Measurements from ENCODE around the gene WIPF2. TPM values are rescaled to one million over a fixed set of nuclear protein-coding genes. Genes with fewer than 3 reads are reported as not detected.

Gene WIPF2
- total RNA-seq, 1 experiment from 2014 or later: 30.4 TPM

GRCh38 chr17:40247926-40248495 lies 28.9 kb downstream of the WIPF2 start:
- no TSS peak for BruUV-seq (replicated peaks)
- ChIA-PET POLR2A (no interaction called here), RAD21 (ENCODE audit: low non-redundant PET in 1 of 2, low total read pairs in 2 of 2, uncharacterized antibody in 2 of 2, unreplicated experiment in 2 of 2) (no interaction called here)

GRCh38 chr17:40248507-40248906 lies 29.4 kb downstream of the WIPF2 start:
- Histone ChIP-seq H3K4me2 (ENCODE audit: low read length) (no peak overlapping the region), H3K79me2 (ENCODE audit: insufficient read depth, low read length) (peaks cover 81% of the 10 kb centered on the region)
- intact Hi-C loops (cut with micrococcal nuclease): no loop called here

More at GRCh38 chr17:40247926-40248495, 28.9 kb downstream of the WIPF2 start:
- CTCF ChIA-PET: no interaction called here
- peaks cover 3% of the 10 kb centered on the region; the same call in 1 of the 2 replicates for H4K20me1 ChIP-seq (ENCODE audit: insufficient read depth)
- no peak overlapping the region for H3K4me3 ChIP-seq (replicated peaks in 1 of 2; ENCODE audit: low read depth in 1 of 2, low read length in 2 of 2)
- H3K79me2 ChIP-seq (ENCODE audit: insufficient read depth, low read length): peaks cover 81% of the 10 kb centered on the region
- no peak overlapping the region for H2AFZ ChIP-seq (ENCODE audit: low read depth, low read length, poor library complexity, severe bottlenecking)
- peaks cover 17 to 25% of the 10 kb centered on the region in 2 experiments for H3K4me1 ChIP-seq (ENCODE audit: control insufficient read depth in 1 of 2, insufficient read depth in 2 of 2, low read length in 2 of 2)
- no peaks in the 10 kb centered on the region for H3K9me2 ChIP-seq (ENCODE audit: insufficient read depth)
- DNase-seq (ENCODE audit: low read depth, low spot score) (no peak), ATAC-seq (no peak)
- no peaks in the 10 kb centered on the region for H3K9me3 ChIP-seq (ENCODE audit: control insufficient read depth in 1 of 2, insufficient read depth in 1 of 2, low read depth in 1 of 2, low read length in 2 of 2)
- H3K36me3 ChIP-seq (ENCODE audit: control insufficient read depth in 1 of 2, insufficient read depth in 2 of 2, low read length in 2 of 2): no peaks in the 10 kb centered on the region
- intact Hi-C loops (cut with micrococcal nuclease): no loop called here
- H3K27ac ChIP-seq (ENCODE audit: low read depth, low read length): no peak overlapping the region
- no peak overlapping the region for H3K9ac ChIP-seq (ENCODE audit: low read length)
- no peaks in the 10 kb centered on the region for H3K27me3 ChIP-seq (ENCODE audit: insufficient read depth, low read length)
- TF ChIP-seq FOSL1 (IDR thresholded peaks at IDR 0.05; ENCODE audit: low read depth) (no peak), SP1 (IDR thresholded peaks at IDR 0.05; ENCODE audit: low read depth) (no peak), ZBTB33 (IDR thresholded peaks at IDR 0.05; ENCODE audit: extremely low read depth, insufficient replicate concordance, low read length) (no peak), POLR2A (IDR thresholded peaks at IDR 0.05; ENCODE audit: borderline replicate concordance, extremely low read depth, insufficient read depth, insufficient read length) (no peak)
- H3K4me2 ChIP-seq (ENCODE audit: low read length): no peak overlapping the region

More at GRCh38 chr17:40248507-40248906, 29.4 kb downstream of the WIPF2 start:
- Histone ChIP-seq H3K9me3 (ENCODE audit: control insufficient read depth in 1 of 2, insufficient read depth in 1 of 2, low read depth in 1 of 2, low read length in 2 of 2) (no peaks in the 10 kb centered on the region), H3K4me3 (replicated peaks in 1 of 2; ENCODE audit: low read depth in 1 of 2, low read length in 2 of 2) (no peak overlapping the region), H3K27ac (ENCODE audit: low read depth, low read length) (no peak overlapping the region), H3K36me3 (ENCODE audit: control insufficient read depth in 1 of 2, insufficient read depth in 2 of 2, low read length in 2 of 2) (no peaks in the 10 kb centered on the region), H2AFZ (ENCODE audit: low read depth, low read length, poor library complexity, severe bottlenecking) (no peak overlapping the region), H4K20me1 (ENCODE audit: insufficient read depth) (peaks cover 3% of the 10 kb centered on the region; the same call in 1 of the 2 replicates), H3K4me1 (ENCODE audit: control insufficient read depth in 1 of 2, insufficient read depth in 2 of 2, low read length in 2 of 2) (peaks cover 17 to 25% of the 10 kb centered on the region in 2 experiments), H3K27me3 (ENCODE audit: insufficient read depth, low read length) (no peaks in the 10 kb centered on the region), H3K9me2 (ENCODE audit: insufficient read depth) (no peaks in the 10 kb centered on the region), H3K9ac (ENCODE audit: low read length) (no peak overlapping the region)
- no TSS peak for BruUV-seq (replicated peaks)
- TF ChIP-seq SRF (IDR thresholded peaks at IDR 0.05; ENCODE audit: low read depth): no peak
- TF ChIP-seq MAX (IDR thresholded peaks at IDR 0.05): no peak
- no peak for TF ChIP-seq ELF1 (IDR thresholded peaks at IDR 0.05; ENCODE audit: borderline replicate concordance, low read depth)
- no peak for TF ChIP-seq ATF3 (IDR thresholded peaks at IDR 0.05)
- no peak for TF ChIP-seq ZFX (IDR thresholded peaks at IDR 0.05)
- no peak for TF ChIP-seq POLR2A (IDR thresholded peaks at IDR 0.05; ENCODE audit: borderline replicate concordance, extremely low read depth, insufficient read depth, insufficient read length)
- TF ChIP-seq CTCF (IDR thresholded peaks at IDR 0.05 in 2 of 3, conservative IDR thresholded peaks at IDR 0.05 in 1 of 3; ENCODE audit: borderline replicate concordance in 1 of 3, insufficient read depth in 1 of 3, low read depth in 2 of 3, low read length in 2 of 3): no peak
- ChIA-PET CTCF (no interaction called here), RAD21 (ENCODE audit: low non-redundant PET in 1 of 2, low total read pairs in 2 of 2, uncharacterized antibody in 2 of 2, unreplicated experiment in 2 of 2) (no interaction called here), POLR2A (no interaction called here)
- no peak for DNase-seq (ENCODE audit: low read depth, low spot score)
- ATAC-seq: no peak

Measured in HCT116 (cell line).